PC-3 (cell line): ENCODE results near the gene TNFRSF9. TPM values are rescaled to one million over a fixed set of nuclear protein-coding genes. Genes with fewer than 3 reads are reported as not detected.

ENCODE experiments used
- ATAC-seq: fragments of 200-7000 bp; cut with Tn5 transposase; 2 replicates; pipeline ENCODE4 v1.9.1; 2020; ENCODE audit warnings: mild to moderate bottlenecking, moderate library complexity
- BruUV-seq: library from RNA; stranded (reverse); fragments of 400-500 nt; replicated peaks from 2 replicates; lab custom pipeline; 2021; lab: Mats Ljungman, UMichigan
- CTCF ChIA-PET: fragments of 300-600 bp; sonication (Branson Sonifier 250); formaldehyde crosslinking; loops from one replicate; lab custom pipeline; 2022; ENCODE audit warnings: antibody characterized with exemption; lab: Charles Lee
- POLR2A ChIA-PET: fragments of 300-600 bp; sonication (Branson Sonifier 250); formaldehyde crosslinking; loops from one replicate; lab custom pipeline; 2022; ENCODE audit warnings: antibody characterized with exemption; ENCODE audit not compliant: unreplicated experiment; lab: Charles Lee
- DNase-seq: peaks from one replicate; pipeline ENCODE4 v3.0.0-alpha.2; 2015
- H2AFZ ChIP-seq: fragments of 300-600 bp; sonication (generic); 2 replicates; pipeline ENCODE4 v1.6.0; 2016; ENCODE audit warnings: antibody characterized with exemption, low read length
- H3F3A ChIP-seq: fragments of 300-600 bp; sonication (generic); one replicate; pipeline ENCODE4 v1.6.0; 2017; ENCODE audit warnings: antibody characterized with exemption, low read length, control low read depth, mild to moderate bottlenecking; ENCODE audit not compliant: unreplicated experiment
- H3K27ac ChIP-seq: fragments of 300-600 bp; sonication (generic); 2 replicates; pipeline ENCODE4 v1.5.1; 2016; ENCODE audit warnings: mild to moderate bottlenecking, low read length
- H3K27me3 ChIP-seq: fragments of 300-600 bp; sonication (generic); 2 replicates; pipeline ENCODE4 v1.6.1; 2016; ENCODE audit warnings: low read length, mixed read lengths
- H3K36me3 ChIP-seq: fragments of 300-600 bp; sonication (generic); 2 replicates; pipeline ENCODE4 v1.6.1; 2016; ENCODE audit warnings: low read depth, mixed run types, low read length, mixed read lengths
- H3K4me1 ChIP-seq: fragments of 300-600 bp; sonication (generic); 2 replicates; pipeline ENCODE4 v1.5.1; 2016; ENCODE audit warnings: low read length; ENCODE audit not compliant: insufficient read depth
- H3K4me2 ChIP-seq: fragments of 300-600 bp; sonication (generic); 2 replicates; pipeline ENCODE4 v1.6.0; 2016; ENCODE audit warnings: low read length
- H3K4me3 ChIP-seq: fragments of 300-600 bp; sonication (generic); 2 replicates; pipeline ENCODE4 v1.5.1; 2016; ENCODE audit warnings: mild to moderate bottlenecking, low read length, mixed read lengths
- H3K79me2 ChIP-seq: fragments of 300-600 bp; sonication (generic); 2 replicates; pipeline ENCODE4 v1.6.1; 2017; ENCODE audit warnings: low read length, mixed read lengths
- H3K9ac ChIP-seq: fragments of 300-600 bp; sonication (generic); 2 replicates; pipeline ENCODE4 v1.6.0; 2016; ENCODE audit warnings: mild to moderate bottlenecking, low read length
- H3K9me2 ChIP-seq: fragments of 300-600 bp; sonication (generic); replicated peaks from 2 replicates; pipeline ENCODE4 v1.6.1; 2016; ENCODE audit warnings: mixed run types, low read length, mixed read lengths
- H3K9me3 ChIP-seq: fragments of 300-600 bp; sonication (generic); 2 replicates; pipeline ENCODE4 v1.6.1; 2016; ENCODE audit warnings: low read length, mixed read lengths
- H4K20me1 ChIP-seq: fragments of 300-600 bp; sonication (generic); 2 replicates; pipeline ENCODE4 v1.6.1; 2016; ENCODE audit warnings: low read length, mixed read lengths
- EZH2 ChIP-seq: fragments of 300-600 bp; sonication (generic); IDR thresholded peaks from one replicate; pipeline ENCODE4 v1.6.1; 2017; ENCODE audit warnings: antibody characterized with exemption, mild to moderate bottlenecking, low read length; ENCODE audit not compliant: unreplicated experiment
- EZH2phosphoT487 ChIP-seq: fragments of 300-600 bp; sonication (generic); IDR thresholded peaks from 2 replicates; pipeline ENCODE4 v1.6.1; 2018; ENCODE audit warnings: mild to moderate bottlenecking, antibody characterized with exemption, low read length, borderline replicate concordance
- intact Hi-C: fragments of 100-400 bp; cut with micrococcal nuclease; formaldehyde crosslinking; loops from 2 replicates; pipeline ENCODE4 v1.9.0; 2023
- total RNA-seq: library from RNA; depleted of rRNA; stranded (reverse); fragments of >200 nt; gene quantifications from 2 replicates; pipeline ENCODE4 v1.2.3, GENCODE V29; 2014
- TF ChIP-seq, protein P1 (sequence below): fragments of 300-600 bp; sonication (generic); conservative IDR thresholded peaks from 2 replicates; pipeline ENCODE4 v1.5.1; 2017; ENCODE audit warnings: antibody characterized with exemption, low read depth, mild to moderate bottlenecking, low read length

Gene TNFRSF9
- total RNA-seq, 1 experiment from 2014 or later: 0.04 TPM

DNA sequence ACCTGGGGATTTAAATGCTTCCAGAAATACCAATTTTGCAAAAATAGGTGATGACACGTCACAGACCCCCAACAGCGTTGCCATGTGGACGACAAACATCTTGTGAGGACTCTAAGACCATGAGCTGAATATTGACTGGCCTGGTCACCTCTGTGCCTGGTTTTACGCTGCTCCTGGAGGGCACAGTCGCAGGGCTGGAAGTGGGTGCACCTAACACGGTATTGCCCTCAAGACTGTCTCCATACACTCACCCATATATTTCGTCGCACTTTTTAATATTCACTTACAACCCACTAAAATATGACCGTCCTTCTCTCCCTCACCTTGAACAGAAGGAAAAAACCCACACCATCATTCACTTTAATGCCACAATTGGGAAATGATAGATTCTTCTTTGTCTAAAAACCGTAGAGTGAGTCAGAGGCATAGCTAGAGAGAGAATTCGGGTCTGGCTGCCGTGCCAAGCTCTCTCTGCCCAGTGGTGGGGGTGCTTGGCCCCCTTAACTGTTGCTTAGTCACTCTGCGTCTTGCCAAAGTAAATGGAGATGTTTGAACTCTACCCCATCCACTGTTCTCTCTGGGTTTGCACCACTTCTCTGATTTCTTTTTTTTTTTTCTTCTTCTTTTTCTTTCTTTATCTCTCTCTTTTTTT is 47.0 kb downstream of the TNFRSF9 start:
- Histone ChIP-seq H3K9me3 (no peaks in the 10 kb centered on the region), H3K4me1 (peaks cover 49% of the 10 kb centered on the region), H4K20me1 (no peaks in the 10 kb centered on the region), H2AFZ (no peak overlapping the region), H3K27me3 (no peaks in the 10 kb centered on the region), H3F3A (peaks cover 3% of the 10 kb centered on the region), H3K9ac (peak overlapping the region; percentile 91), H3K79me2 (no peaks in the 10 kb centered on the region), H3K4me3 (peak overlapping the region; percentile 49; the same call in 1 of the 2 replicates), H3K4me2 (peak overlapping the region; percentile 78), H3K36me3 (no peaks in the 10 kb centered on the region), H3K9me2 (no peaks in the 10 kb centered on the region), H3K27ac (peak overlapping the region; percentile 98)
- BruUV-seq: TSS peak; percentile 88
- CTCF ChIA-PET: interaction anchor here (0.5 to 1.0 kb wide), 3 partner anchors 46 to 246 kb away, joined by 4 to 8 read pairs (median 4); no protein-coding TSS in a partner anchor
- peak; percentile 79 for ATAC-seq
- DNase-seq: peak; percentile 93
- intact Hi-C loops: loop anchor here (5.0 kb wide), 1 partner anchor 41 kb away; the partner anchor contains the start of gene UTS2
- no peak for TF ChIP-seq EZH2phosphoT487
- TF ChIP-seq, protein P1, sequence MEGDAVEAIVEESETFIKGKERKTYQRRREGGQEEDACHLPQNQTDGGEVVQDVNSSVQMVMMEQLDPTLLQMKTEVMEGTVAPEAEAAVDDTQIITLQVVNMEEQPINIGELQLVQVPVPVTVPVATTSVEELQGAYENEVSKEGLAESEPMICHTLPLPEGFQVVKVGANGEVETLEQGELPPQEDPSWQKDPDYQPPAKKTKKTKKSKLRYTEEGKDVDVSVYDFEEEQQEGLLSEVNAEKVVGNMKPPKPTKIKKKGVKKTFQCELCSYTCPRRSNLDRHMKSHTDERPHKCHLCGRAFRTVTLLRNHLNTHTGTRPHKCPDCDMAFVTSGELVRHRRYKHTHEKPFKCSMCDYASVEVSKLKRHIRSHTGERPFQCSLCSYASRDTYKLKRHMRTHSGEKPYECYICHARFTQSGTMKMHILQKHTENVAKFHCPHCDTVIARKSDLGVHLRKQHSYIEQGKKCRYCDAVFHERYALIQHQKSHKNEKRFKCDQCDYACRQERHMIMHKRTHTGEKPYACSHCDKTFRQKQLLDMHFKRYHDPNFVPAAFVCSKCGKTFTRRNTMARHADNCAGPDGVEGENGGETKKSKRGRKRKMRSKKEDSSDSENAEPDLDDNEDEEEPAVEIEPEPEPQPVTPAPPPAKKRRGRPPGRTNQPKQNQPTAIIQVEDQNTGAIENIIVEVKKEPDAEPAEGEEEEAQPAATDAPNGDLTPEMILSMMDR: no peak
- no peak for TF ChIP-seq EZH2
- POLR2A ChIA-PET: no interaction called here

DNA sequence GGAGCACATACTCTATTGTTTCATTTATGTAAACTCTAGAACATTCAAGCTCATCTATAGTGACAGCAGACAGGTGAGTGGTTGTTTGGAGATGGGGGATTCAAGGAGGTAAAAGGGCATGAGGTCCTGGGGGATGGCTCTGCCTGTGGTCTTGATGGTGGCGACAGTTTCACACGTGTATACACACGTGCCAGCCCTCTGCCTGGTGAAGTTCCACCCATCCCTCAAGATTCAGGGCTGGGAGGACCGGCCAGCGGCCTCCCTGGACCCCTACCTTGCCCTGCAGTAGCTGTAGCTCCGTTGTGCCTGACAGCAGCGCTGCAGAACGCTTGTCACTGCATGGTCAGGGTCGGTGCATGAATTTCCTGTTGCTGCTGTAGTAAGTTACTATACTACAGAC is 48.8 kb downstream of the TNFRSF9 start:
- Histone ChIP-seq H3K27me3 (no peaks in the 10 kb centered on the region), H3K36me3 (no peaks in the 10 kb centered on the region), H3K27ac (no peak overlapping the region), H3K9me2 (no peaks in the 10 kb centered on the region), H3K9ac (no peak overlapping the region), H3K9me3 (no peaks in the 10 kb centered on the region), H2AFZ (no peak overlapping the region), H3F3A (no peaks in the 10 kb centered on the region), H3K79me2 (no peaks in the 10 kb centered on the region), H3K4me3 (no peak overlapping the region), H3K4me2 (no peak overlapping the region), H3K4me1 (peaks cover 44% of the 10 kb centered on the region), H4K20me1 (no peaks in the 10 kb centered on the region)
- ChIA-PET CTCF (no interaction called here), POLR2A (no interaction called here)
- ATAC-seq: no peak
- intact Hi-C loops: loop anchor here (5.0 kb wide), 1 partner anchor 40 kb away; the partner anchor contains the start of gene UTS2
- TF ChIP-seq EZH2: no peak
- no peak for TF ChIP-seq EZH2phosphoT487
- TF ChIP-seq, protein P1: no peak
- DNase-seq: no peak
- no TSS peak for BruUV-seq

DNA sequence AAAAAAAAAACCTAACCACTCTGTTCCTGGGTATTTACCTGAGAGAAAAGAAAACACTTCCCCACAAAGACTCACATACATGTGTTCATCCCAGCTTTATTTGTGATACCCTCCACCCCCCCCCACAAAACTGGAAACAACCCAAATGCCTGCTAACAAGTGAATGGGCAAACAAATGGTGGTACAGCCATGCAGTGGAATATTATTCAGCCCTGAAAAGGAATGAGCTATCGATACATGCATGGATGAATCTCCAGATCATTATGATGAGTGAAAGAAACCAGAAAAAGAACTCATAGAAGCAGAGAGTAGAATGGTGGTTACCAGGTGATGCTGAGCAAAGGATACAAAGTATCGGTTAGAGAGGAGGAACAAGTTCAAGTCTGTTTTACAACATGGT is 49.8 kb downstream of the TNFRSF9 start:
- H3F3A ChIP-seq: no peaks in the 10 kb centered on the region
- intact Hi-C loops: loop anchor here (5.0 kb wide), 1 partner anchor 39 kb away; the partner anchor contains the start of gene UTS2
- no peak overlapping the region for H3K4me2 ChIP-seq
- H3K9me2 ChIP-seq: no peaks in the 10 kb centered on the region
- TF ChIP-seq EZH2phosphoT487: no peak
- TF ChIP-seq, protein P1: no peak
- no peak for TF ChIP-seq EZH2
- H3K36me3 ChIP-seq: no peaks in the 10 kb centered on the region
- ATAC-seq: no peak
- no peaks in the 10 kb centered on the region for H3K79me2 ChIP-seq
- no TSS peak for BruUV-seq
- DNase-seq: no peak
- no peaks in the 10 kb centered on the region for H3K27me3 ChIP-seq
- H2AFZ ChIP-seq: no peak overlapping the region
- H4K20me1 ChIP-seq: no peaks in the 10 kb centered on the region
- H3K9me3 ChIP-seq: no peaks in the 10 kb centered on the region
- no peak overlapping the region for H3K27ac ChIP-seq
- no peak overlapping the region for H3K9ac ChIP-seq
- POLR2A ChIA-PET: interaction anchor here (0.6 kb wide), 1 partner anchor 39 kb away, joined by 17 read pairs; no protein-coding TSS in a partner anchor
- peaks cover 37% of the 10 kb centered on the region for H3K4me1 ChIP-seq
- H3K4me3 ChIP-seq: no peak overlapping the region
- CTCF ChIA-PET: no interaction called here
